Measurements from ENCODE around the gene CHRNA1.

DNA sequence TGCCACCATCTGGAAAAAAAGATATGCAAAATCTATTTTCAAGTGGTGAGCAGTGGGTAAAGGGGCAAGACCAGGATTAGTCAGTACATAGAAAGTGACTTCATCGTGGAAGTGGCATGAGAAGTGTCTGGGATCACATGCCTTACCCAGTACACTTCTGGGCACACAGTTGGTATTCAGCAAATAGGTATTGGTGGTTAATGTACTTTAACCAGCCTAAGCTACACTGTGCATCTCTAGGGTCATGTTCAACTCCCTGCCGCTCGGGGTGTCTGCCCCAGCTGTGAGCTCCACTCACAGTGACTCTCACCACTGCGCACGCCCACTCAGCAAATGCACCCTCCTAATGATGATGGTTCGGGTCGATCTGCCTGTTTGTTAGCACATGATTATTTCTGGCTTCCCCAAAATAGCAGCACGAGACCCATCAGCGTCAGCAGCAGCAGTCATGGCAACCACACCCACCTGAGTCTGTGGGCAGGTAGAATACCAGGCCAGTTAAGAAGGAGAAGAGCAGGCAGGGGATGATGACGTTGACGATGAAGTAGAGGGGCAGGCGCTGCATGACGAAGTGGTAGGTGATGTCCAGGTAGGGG is 11.1 kb downstream of the CHRNA1 start:
- TF ChIP-seq CTCF (IDR thresholded peaks at IDR 0.05 in 2 of 3, conservative IDR thresholded peaks at IDR 0.05 in 1 of 3; ENCODE audit: borderline replicate concordance in 1 of 3, insufficient read depth in 1 of 3, low read depth in 2 of 3, low read length in 2 of 3): no peak
- no peak for TF ChIP-seq ELF1 (IDR thresholded peaks at IDR 0.05; ENCODE audit: borderline replicate concordance, low read depth)
- no peak for TF ChIP-seq EZH2phosphoT487 (IDR thresholded peaks at IDR 0.05; ENCODE audit: borderline replicate concordance)
- no peak for TF ChIP-seq SIN3A (IDR thresholded peaks at IDR 0.05; ENCODE audit: low read depth)
